Measurements from ENCODE around the gene CSF3R. TPM values are rescaled to one million over a fixed set of nuclear protein-coding genes. Genes with fewer than 3 reads are reported as not detected.

Gene CSF3R
- total RNA-seq, 1 donor from 2014 or later, result 2.1 TPM

DNA sequence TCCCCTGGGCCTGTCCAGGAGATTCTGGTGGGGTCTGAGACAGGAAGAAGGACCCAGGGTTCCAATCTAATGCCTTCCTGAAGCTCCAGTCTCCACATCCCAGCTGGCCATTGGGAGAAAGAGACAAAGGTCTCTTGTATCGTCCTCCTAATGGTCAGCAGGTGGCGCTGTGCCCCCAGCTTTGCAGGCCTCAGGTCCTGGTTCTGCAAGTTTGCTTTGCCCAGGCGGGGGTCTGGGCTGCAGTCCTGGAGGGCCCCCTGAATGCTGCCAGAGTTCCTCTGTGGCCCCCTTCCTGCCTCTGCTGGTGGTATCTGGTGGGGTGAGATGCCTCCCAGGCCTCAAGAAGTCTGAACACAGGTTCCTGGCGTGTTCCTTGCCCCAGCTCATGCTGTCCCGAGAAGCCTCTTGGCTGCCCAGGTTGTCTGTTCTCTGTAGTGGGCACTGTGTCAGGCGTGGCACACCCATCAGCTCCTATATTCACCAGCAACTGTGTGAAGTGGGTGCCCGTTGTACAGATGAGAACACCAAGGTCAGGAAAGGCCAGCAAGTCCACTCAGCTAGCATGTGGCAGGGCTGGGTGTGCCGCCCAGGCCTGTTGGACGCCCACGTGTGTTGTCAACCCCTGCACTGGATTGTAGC is 33.8 kb upstream of the CSF3R start:
- no peaks in the 10 kb centered on the region for H3K36me3 Mint-ChIP-seq
- TF ChIP-seq, protein P1, sequence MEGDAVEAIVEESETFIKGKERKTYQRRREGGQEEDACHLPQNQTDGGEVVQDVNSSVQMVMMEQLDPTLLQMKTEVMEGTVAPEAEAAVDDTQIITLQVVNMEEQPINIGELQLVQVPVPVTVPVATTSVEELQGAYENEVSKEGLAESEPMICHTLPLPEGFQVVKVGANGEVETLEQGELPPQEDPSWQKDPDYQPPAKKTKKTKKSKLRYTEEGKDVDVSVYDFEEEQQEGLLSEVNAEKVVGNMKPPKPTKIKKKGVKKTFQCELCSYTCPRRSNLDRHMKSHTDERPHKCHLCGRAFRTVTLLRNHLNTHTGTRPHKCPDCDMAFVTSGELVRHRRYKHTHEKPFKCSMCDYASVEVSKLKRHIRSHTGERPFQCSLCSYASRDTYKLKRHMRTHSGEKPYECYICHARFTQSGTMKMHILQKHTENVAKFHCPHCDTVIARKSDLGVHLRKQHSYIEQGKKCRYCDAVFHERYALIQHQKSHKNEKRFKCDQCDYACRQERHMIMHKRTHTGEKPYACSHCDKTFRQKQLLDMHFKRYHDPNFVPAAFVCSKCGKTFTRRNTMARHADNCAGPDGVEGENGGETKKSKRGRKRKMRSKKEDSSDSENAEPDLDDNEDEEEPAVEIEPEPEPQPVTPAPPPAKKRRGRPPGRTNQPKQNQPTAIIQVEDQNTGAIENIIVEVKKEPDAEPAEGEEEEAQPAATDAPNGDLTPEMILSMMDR (conservative IDR thresholded peaks at IDR 0.05), result peak; percentile 95
- no peak for DNase-seq (ENCODE audit: extremely low spot score, unreplicated experiment)
- H3K9me3 Mint-ChIP-seq, result no peaks in the 10 kb centered on the region
- H3K4me1 Mint-ChIP-seq (ENCODE audit: unreplicated experiment), result peaks cover 10% of the 10 kb centered on the region
- no peak overlapping the region for H3K27ac Mint-ChIP-seq
- H3K27me3 Mint-ChIP-seq, result peaks cover 6% of the 10 kb centered on the region
- H3K4me3 Mint-ChIP-seq, result no peak overlapping the region

DNA sequence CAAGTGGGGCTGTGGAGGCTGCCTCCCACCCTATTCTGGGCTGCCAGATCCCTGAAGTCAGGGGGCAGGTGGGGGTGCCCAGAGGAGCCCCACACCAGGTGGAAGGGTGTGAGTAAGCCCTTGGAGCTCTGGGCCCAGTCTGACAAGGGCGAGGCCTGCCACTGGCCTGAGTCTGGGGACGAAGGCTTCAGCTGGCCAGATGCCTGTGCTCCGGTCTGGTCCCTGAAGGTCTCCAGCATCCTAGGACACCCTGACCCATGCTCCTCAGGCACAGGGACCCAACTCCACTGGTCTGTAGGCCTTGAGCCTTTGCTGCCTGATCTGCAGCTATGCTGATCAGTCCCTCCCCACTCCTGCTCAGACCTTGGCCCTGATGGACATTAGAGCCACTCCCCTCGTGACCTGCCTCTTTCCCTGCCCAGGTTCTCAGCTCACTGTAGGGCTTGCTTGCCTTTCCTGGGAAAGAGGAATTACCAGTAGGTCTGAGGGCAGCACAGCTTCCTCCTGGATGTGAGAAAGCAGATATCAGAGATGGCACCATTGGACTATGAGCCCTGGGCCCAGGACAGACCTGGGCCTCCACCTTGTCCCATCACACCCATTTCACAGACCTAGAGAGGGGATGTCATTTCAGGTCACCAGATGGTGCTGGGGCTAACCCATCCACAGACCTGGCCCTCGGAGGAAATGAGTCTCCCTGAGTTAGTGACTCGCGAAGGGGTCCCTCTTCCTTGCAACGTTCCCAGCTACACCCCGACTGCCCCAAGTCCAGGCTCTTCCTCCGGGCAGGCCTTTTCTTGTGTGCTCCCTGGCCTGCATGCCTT is 32.8 kb upstream of the CSF3R start:
- no peak overlapping the region for H3K27ac Mint-ChIP-seq
- no peak for DNase-seq (ENCODE audit: extremely low spot score, unreplicated experiment)
- H3K4me3 Mint-ChIP-seq, result no peak overlapping the region

DNA sequence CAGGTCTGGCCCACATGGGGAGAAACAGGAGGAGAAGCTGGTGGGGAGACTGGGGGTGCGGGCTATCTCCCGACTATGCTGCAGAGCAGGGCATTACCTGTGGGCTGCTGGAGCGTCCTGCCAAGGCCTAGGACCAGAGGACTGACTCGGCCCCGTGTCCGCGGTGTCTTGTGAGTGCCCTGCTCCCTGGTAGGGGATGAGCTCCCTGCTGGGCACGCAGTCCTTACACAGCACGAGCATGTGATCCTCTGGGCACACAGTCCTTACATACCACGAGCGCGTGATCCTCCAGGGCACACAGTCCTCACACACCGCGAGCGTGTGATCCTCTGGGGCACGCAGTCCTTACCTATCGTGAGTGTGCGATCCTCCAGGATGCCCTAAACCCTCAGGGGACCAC is 31.8 kb upstream of the CSF3R start:
- TF ChIP-seq, protein P1 (conservative IDR thresholded peaks at IDR 0.05), result no peak
- no peak overlapping the region for H3K4me3 Mint-ChIP-seq
- H3K27me3 Mint-ChIP-seq, result peaks cover 3% of the 10 kb centered on the region
- peaks cover 6% of the 10 kb centered on the region for H3K4me1 Mint-ChIP-seq (ENCODE audit: unreplicated experiment)
- H3K36me3 Mint-ChIP-seq, result no peaks in the 10 kb centered on the region
- DNase-seq (ENCODE audit: extremely low spot score, unreplicated experiment), result no peak
- H3K27ac Mint-ChIP-seq, result no peak overlapping the region
- H3K9me3 Mint-ChIP-seq, result no peaks in the 10 kb centered on the region

More for the DNA sequence above, 32.8 kb upstream of the CSF3R start:
- Mint-ChIP-seq H3K9me3 (no peaks in the 10 kb centered on the region), H3K36me3 (no peaks in the 10 kb centered on the region), H3K27me3 (peaks cover 6% of the 10 kb centered on the region), H3K4me1 (ENCODE audit: unreplicated experiment) (peaks cover 8% of the 10 kb centered on the region)
- TF ChIP-seq, protein P1 (conservative IDR thresholded peaks at IDR 0.05), result no peak

DNA sequence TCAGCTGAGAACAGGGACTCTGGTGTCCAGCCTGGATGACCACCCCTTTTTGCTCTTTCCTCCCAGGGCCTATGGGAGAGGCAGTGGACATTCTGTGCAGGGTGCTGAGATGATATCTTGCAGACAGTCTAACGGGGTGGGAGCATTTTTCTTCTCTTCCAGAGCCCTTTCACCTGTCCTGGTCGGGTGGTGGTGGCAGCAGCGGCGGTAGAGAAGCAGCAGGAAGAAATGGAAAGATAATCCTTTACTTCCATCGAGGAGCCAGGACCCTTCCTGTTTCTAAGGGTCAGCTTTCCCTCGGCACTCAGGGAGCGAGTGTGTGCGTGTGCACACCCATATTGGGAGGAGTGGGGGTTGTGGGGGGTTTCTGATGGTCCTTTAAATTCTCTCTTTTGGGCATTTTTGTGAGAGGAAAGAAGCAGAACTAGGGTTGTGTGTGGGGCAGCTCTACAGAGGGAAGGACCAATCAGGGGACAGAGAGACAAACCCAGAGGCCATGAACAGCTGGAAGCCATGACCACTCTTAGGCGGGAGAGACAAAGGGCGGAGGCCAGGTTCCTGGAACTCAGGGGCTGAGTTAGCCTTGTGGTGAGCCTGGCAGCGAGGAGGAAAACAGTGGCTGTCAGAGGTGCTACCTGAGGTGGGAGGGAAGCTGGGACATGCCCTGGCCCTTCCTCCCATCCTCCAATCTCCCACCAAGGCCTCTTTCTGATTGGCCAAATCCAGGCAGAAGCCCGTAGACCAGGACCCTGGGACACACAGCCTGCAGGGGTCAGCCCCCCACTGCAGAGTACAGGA is 31.2 kb upstream of the CSF3R start:
- no peak overlapping the region for H3K4me3 Mint-ChIP-seq

DNA sequence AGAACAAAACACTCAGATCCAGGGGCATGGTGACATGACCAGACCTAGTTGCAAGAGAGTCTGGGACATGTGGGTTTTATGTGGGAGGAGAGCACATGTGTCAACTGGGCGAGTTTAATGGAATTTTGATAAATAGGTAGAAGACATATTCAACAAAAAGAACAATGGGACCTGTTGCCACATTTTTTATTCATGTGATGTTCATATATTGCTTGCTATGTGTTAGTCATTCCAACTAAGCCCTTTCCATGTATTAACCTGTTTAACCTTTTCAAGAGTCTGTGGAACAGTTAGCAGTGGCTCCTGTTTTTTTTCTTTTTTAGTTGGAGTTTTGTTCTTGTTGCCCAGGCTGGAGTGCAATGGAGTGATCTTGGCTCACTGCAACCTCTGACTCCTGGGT is 30.1 kb upstream of the CSF3R start:
- Mint-ChIP-seq H3K27me3 (no peaks in the 10 kb centered on the region), H3K4me3 (no peak overlapping the region), H3K27ac (no peak overlapping the region), H3K9me3 (no peaks in the 10 kb centered on the region), H3K4me1 (ENCODE audit: unreplicated experiment) (peaks cover 6% of the 10 kb centered on the region), H3K36me3 (no peaks in the 10 kb centered on the region)
- DNase-seq (ENCODE audit: extremely low spot score, unreplicated experiment), result no peak
- TF ChIP-seq, protein P1 (conservative IDR thresholded peaks at IDR 0.05), result no peak

More for the DNA sequence above, 31.2 kb upstream of the CSF3R start:
- H3K36me3 Mint-ChIP-seq, result no peaks in the 10 kb centered on the region
- H3K27me3 Mint-ChIP-seq, result no peaks in the 10 kb centered on the region
- H3K27ac Mint-ChIP-seq, result no peak overlapping the region
- TF ChIP-seq, protein P1 (conservative IDR thresholded peaks at IDR 0.05), result no peak
- DNase-seq (ENCODE audit: extremely low spot score, unreplicated experiment), result no peak
- peaks cover 6% of the 10 kb centered on the region for H3K4me1 Mint-ChIP-seq (ENCODE audit: unreplicated experiment)
- H3K9me3 Mint-ChIP-seq, result no peaks in the 10 kb centered on the region

Data from type B pancreatic cell (in vitro differentiated cells).